H1 (cell line): Measurements from ENCODE around the gene ADD1.

Source experiments
- BRCA1 ChIP-seq: IDR thresholded peaks from 2 replicates; pipeline ENCODE4 v1.6.1; 2012; ENCODE audit warnings: low read depth, low read length, improper control_type of control experiment
- CTCF ChIP-seq, 3 experiments: IDR thresholded peaks; 1 replicate in 2 of 3; 2 replicates in 1 of 3; pipeline versions ENCODE4 v1.5.1 to v1.6.1; 2011; ENCODE audit warnings: low read length in 3 of 3, mild to moderate bottlenecking in 3 of 3, inconsistent platforms in 2 of 3, low read depth in 1 of 3, moderate library complexity in 1 of 3; ENCODE audit not compliant: insufficient read depth in 1 of 3; ENCODE audit errors: control extremely low read depth in 1 of 3
- EP300 ChIP-seq, 2 experiments: IDR thresholded peaks; 1 replicate in 1 of 2; 2 replicates in 1 of 2; pipeline ENCODE4 v1.6.1; 2011 to 2012; ENCODE audit warnings: low read depth in 2 of 2, low read length in 2 of 2, mild to moderate bottlenecking in 2 of 2, borderline replicate concordance in 1 of 2, inconsistent platforms in 1 of 2, moderate library complexity in 1 of 2
- EZH2 ChIP-seq: fragments of 200-600 bp; sonication (generic); IDR thresholded peaks from 2 replicates; pipeline ENCODE4 v1.7.1; 2012; ENCODE audit warnings: low read depth, mild to moderate bottlenecking, moderate library complexity, low read length, inconsistent platforms; ENCODE audit not compliant: severe bottlenecking
- POLR2A ChIP-seq, 2 experiments: IDR thresholded peaks; 1 replicate in 1 of 2; 2 replicates in 1 of 2; pipeline ENCODE4 v1.6.1; 2011; ENCODE audit warnings: low read depth in 2 of 2, low read length in 2 of 2, mild to moderate bottlenecking in 2 of 2; ENCODE audit errors: control extremely low read depth in 1 of 2
- RAD21 ChIP-seq, 2 experiments: IDR thresholded peaks in 1 of 2; conservative IDR thresholded peaks in 1 of 2; 2 replicates each; pipeline ENCODE4 v1.6.1; 2011; ENCODE audit warnings: low read depth in 2 of 2, low read length in 2 of 2, improper control_type of control experiment in 1 of 2, inconsistent platforms in 1 of 2, mild to moderate bottlenecking in 1 of 2, moderate library complexity in 1 of 2

DNA sequence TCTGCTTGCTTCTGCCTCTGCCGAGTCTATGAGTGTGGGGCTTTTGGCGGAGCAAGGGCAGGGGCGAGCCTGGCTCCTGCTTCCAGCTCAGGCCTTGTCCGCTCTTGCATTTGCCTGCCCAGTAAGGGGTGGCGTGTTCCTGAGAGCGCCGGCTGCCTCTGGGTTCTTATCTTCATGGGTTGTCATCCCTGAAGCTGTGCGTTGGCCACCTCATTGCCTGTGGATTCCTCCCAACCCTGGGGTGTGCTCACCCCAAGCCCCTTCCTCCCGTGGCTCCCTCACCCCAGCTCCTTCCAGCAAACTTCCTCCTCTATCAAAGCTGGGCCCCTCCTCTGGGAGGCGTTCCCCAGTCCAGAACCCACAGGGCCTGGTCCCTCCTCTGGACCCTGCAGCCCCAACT is 33.3 kb upstream of the ADD1 start:
- no peak for TF ChIP-seq CTCF (IDR thresholded peaks at IDR 0.05; ENCODE audit: control extremely low read depth in 1 of 3, insufficient read depth in 1 of 3, low read depth in 1 of 3, low read length in 3 of 3)
- TF ChIP-seq POLR2A (IDR thresholded peaks at IDR 0.05; ENCODE audit: control extremely low read depth in 1 of 2, low read depth in 2 of 2, low read length in 2 of 2): no peak
- no peak for TF ChIP-seq RAD21 (IDR thresholded peaks at IDR 0.05 in 1 of 2, conservative IDR thresholded peaks at IDR 0.05 in 1 of 2; ENCODE audit: low read depth in 2 of 2, low read length in 2 of 2)
- TF ChIP-seq EZH2: no peak
- TF ChIP-seq BRCA1: no peak
- no peak for TF ChIP-seq EP300 (IDR thresholded peaks at IDR 0.05; ENCODE audit: borderline replicate concordance in 1 of 2, low read depth in 2 of 2, low read length in 2 of 2)
